Urinary bladder (tissue), 4 donors: Measurements from ENCODE around the gene GPAM. TPM values are rescaled to one million over a fixed set of nuclear protein-coding genes. Genes with fewer than 3 reads are reported as not detected.

Experiments
- DNase-seq: peaks from one replicate; pipeline ENCODE4 v3.0.0-alpha.2; 2015; ENCODE audit errors: extremely low spot score
- H3K27ac ChIP-seq: one replicate; pipeline ENCODE4 v1.5.1; 2013; ENCODE audit warnings: low read depth, mild to moderate bottlenecking, moderate library complexity
- H3K36me3 ChIP-seq: one replicate; pipeline ENCODE4 v1.6.1; 2013; ENCODE audit warnings: mild to moderate bottlenecking, moderate library complexity; ENCODE audit not compliant: insufficient read depth
- H3K4me1 ChIP-seq: one replicate; pipeline ENCODE4 v1.6.1; 2013; ENCODE audit warnings: mild to moderate bottlenecking, moderate library complexity; ENCODE audit not compliant: insufficient read depth
- H3K4me3 ChIP-seq: one replicate; pipeline ENCODE4 v1.5.1; 2013; ENCODE audit warnings: low read depth, low read length
- WGBS: extraction: QIAGEN DNeasy Blood & Tissue Kit; methylation state at CpG from one replicate; pipeline ENCODE4 v1.1.7; 2013; 5-methylcytosine and 5-hydroxymethylcytosine counted together
- polyA plus RNA-seq: library from polyadenylated mRNA; stranded (reverse); fragments of 200-250 nt; gene quantifications from one replicate; pipeline ENCODE4 v1.2.3, GENCODE V29; 2013
- total RNA-seq: library from RNA; depleted of rRNA; stranded (reverse); fragments of >200 nt; gene quantifications from one replicate; pipeline ENCODE4 v1.2.3, GENCODE V29; 2014
- donor health status: healthy with polysubstance abuse.
- donor health status: healthy.

Gene GPAM
- total and polyA plus RNA-seq, 2 donors: 24.9 to 29.0 TPM

GRCh38 chr10:112145263-112145662, 38.3 kb downstream of the GPAM start:
- WGBS: 86% methylated on average over 5 of the region's 5 CpGs
- Histone ChIP-seq H3K4me3 (no peak overlapping the region), H3K27ac (no peak overlapping the region), H3K36me3 (no peaks in the 10 kb centered on the region), H3K4me1 (no peaks in the 10 kb centered on the region)
- no peak for DNase-seq

- WGBS: 82% methylated on average over 4 of the region's 4 CpGs
- no peak for DNase-seq
- H3K36me3 ChIP-seq: no peaks in the 10 kb centered on the region
These were observed 40.1 kb downstream of the GPAM start for GRCh38 chr10:112143420-112143819.

GRCh38 chr10:112141292-112141691, 42.3 kb downstream of the GPAM start:
- no peaks in the 10 kb centered on the region for H3K36me3 ChIP-seq
- DNase-seq: no peak
- no peaks in the 10 kb centered on the region for H3K4me1 ChIP-seq
- H3K27ac ChIP-seq: no peak overlapping the region
- no peak overlapping the region for H3K4me3 ChIP-seq
- WGBS: 78% methylated on average over 5 of the region's 5 CpGs

More at GRCh38 chr10:112143420-112143819, 40.1 kb downstream of the GPAM start:
- Histone ChIP-seq H3K27ac (no peak overlapping the region), H3K4me3 (no peak overlapping the region), H3K4me1 (no peaks in the 10 kb centered on the region)

GRCh38 chr10:112140110-112140970, 43.2 kb downstream of the GPAM start:
- Histone ChIP-seq H3K36me3 (no peaks in the 10 kb centered on the region), H3K27ac (no peak overlapping the region), H3K4me1 (no peaks in the 10 kb centered on the region), H3K4me3 (no peak overlapping the region)
- peak; percentile 13 for DNase-seq
- 20% methylated on average over 11 of the region's 11 CpGs for WGBS

- Histone ChIP-seq H3K4me3 (no peak overlapping the region), H3K27ac (no peak overlapping the region), H3K4me1 (no peaks in the 10 kb centered on the region), H3K36me3 (no peaks in the 10 kb centered on the region)
- WGBS: 92% methylated on average over 7 of the region's 7 CpGs
- DNase-seq: no peak
These were observed 44.4 kb downstream of the GPAM start for GRCh38 chr10:112139176-112139575.

GRCh38 chr10:112137154-112137987, 46.2 kb downstream of the GPAM start:
- WGBS: 55% methylated on average over 13 of the region's 13 CpGs
- no peak overlapping the region for H3K4me3 ChIP-seq
- H3K27ac ChIP-seq: no peak overlapping the region
- DNase-seq: peak; percentile 35
- no peaks in the 10 kb centered on the region for H3K36me3 ChIP-seq
- H3K4me1 ChIP-seq: no peaks in the 10 kb centered on the region

- DNase-seq: no peak
- Histone ChIP-seq H3K4me3 (no peak overlapping the region), H3K27ac (no peak overlapping the region), H3K4me1 (no peaks in the 10 kb centered on the region), H3K36me3 (no peaks in the 10 kb centered on the region)
- 74% methylated on average over 5 of the region's 5 CpGs for WGBS
These were observed 46.9 kb downstream of the GPAM start for GRCh38 chr10:112136486-112137153.

GRCh38 chr10:112135604-112136003, 48.0 kb downstream of the GPAM start:
- Histone ChIP-seq H3K4me3 (no peak overlapping the region), H3K27ac (no peak overlapping the region), H3K4me1 (no peaks in the 10 kb centered on the region), H3K36me3 (no peaks in the 10 kb centered on the region)
- 92% methylated on average over 4 of the region's 4 CpGs for WGBS
- DNase-seq: no peak

- H3K4me1 ChIP-seq: no peaks in the 10 kb centered on the region
- no peaks in the 10 kb centered on the region for H3K36me3 ChIP-seq
- WGBS: 71% methylated on average over 4 of the region's 4 CpGs
- DNase-seq: no peak
- H3K27ac ChIP-seq: no peak overlapping the region
- no peak overlapping the region for H3K4me3 ChIP-seq
These were observed 51.1 kb downstream of the GPAM start for GRCh38 chr10:112132435-112132834.

GRCh38 chr10:112131996-112132395, 51.6 kb downstream of the GPAM start:
- DNase-seq: no peak
- Histone ChIP-seq H3K4me3 (no peak overlapping the region), H3K4me1 (no peaks in the 10 kb centered on the region), H3K27ac (no peak overlapping the region), H3K36me3 (no peaks in the 10 kb centered on the region)
- 85% methylated on average over 3 of the region's 3 CpGs for WGBS

- peak; percentile 7 for DNase-seq
These were observed 52.2 kb downstream of the GPAM start for GRCh38 chr10:112131346-112131745.

GRCh38 chr10:112126901-112127300, 56.7 kb downstream of the GPAM start:
- DNase-seq: no peak
- H3K4me3 ChIP-seq: no peak overlapping the region
- 92% methylated on average over 5 of the region's 5 CpGs for whole genome bisulfite sequencing
- no peaks in the 10 kb centered on the region for H3K4me1 ChIP-seq
- no peak overlapping the region for H3K27ac ChIP-seq
- no peaks in the 10 kb centered on the region for H3K36me3 ChIP-seq

More at GRCh38 chr10:112131346-112131745, 52.2 kb downstream of the GPAM start:
- no peak overlapping the region for H3K27ac ChIP-seq
- no peaks in the 10 kb centered on the region for H3K4me1 ChIP-seq
- H3K36me3 ChIP-seq: no peaks in the 10 kb centered on the region
- WGBS: 38% methylated on average over 11 of the region's 11 CpGs
- no peak overlapping the region for H3K4me3 ChIP-seq

- no peak overlapping the region for H3K4me3 ChIP-seq
- H3K36me3 ChIP-seq: no peaks in the 10 kb centered on the region
- H3K4me1 ChIP-seq: no peaks in the 10 kb centered on the region
- whole genome bisulfite sequencing: 54% methylated on average over 5 of the region's 5 CpGs
- no peak for DNase-seq
- no peak overlapping the region for H3K27ac ChIP-seq
These were observed 57.4 kb downstream of the GPAM start for GRCh38 chr10:112126172-112126571.
